ENCODE measurements around the gene ANKRD23. TPM values are rescaled to one million over a fixed set of nuclear protein-coding genes. Genes with fewer than 3 reads are reported as not detected.
A peak's percentile ranks its signal among the peaks of the same experiment; 100 is the strongest.
"Not testable (repeated sequence)": the region's sequence is repeated elsewhere in the genome, so short reads cannot be mapped to it uniquely, and the experiment has no call there.

Gene ANKRD23
- total RNA-seq, 4 donors from 2014 or later: 1.4 to 4.4 (median 1.8) TPM

DNA sequence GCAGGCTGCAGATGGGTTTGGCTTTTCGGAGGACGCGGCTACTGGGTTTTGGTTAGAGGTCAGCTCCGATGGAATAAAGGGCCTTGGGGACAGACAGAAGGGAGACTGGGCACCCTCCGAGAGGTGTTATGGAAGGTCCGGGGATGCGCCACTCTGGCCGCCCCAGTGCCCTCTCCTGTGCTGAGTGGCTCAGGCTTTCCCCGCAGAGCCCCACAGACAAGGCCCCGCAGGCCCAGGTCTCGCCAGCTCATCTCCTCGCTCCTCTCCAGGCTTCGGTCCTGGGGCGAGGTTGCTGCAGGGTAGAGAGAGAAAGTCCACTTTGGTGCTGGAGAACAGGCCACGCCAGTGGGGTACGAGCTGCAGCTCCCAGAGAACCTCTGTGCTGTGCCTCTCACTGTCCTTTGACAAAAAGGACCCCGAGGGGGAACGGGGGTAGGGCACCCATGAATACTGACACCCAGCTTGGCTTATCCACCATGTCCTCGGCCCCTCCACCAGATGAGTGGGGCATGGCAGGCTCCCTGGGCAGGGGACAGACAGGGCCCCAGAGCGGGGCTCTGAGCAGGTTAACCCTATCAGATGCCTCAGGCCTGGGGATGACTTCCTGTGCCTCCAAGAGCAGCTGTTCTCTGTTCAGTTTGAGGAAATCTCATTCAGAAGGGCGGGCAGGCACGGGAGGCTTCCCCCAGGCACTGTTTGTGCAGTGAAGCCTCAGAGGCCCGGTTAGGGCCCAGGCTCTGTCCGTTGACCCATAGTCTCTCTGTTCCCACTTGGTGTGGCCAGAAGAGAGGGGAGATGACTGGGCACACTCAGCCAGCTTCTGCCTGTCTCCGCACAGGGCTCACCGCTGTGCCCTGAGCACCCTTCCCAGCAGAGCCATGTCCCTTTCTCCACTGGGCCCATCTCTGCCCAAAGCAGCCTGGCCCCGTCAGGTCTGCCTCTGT is 43.5 kb downstream of the ANKRD23 start:
- TF ChIP-seq, protein P1, sequence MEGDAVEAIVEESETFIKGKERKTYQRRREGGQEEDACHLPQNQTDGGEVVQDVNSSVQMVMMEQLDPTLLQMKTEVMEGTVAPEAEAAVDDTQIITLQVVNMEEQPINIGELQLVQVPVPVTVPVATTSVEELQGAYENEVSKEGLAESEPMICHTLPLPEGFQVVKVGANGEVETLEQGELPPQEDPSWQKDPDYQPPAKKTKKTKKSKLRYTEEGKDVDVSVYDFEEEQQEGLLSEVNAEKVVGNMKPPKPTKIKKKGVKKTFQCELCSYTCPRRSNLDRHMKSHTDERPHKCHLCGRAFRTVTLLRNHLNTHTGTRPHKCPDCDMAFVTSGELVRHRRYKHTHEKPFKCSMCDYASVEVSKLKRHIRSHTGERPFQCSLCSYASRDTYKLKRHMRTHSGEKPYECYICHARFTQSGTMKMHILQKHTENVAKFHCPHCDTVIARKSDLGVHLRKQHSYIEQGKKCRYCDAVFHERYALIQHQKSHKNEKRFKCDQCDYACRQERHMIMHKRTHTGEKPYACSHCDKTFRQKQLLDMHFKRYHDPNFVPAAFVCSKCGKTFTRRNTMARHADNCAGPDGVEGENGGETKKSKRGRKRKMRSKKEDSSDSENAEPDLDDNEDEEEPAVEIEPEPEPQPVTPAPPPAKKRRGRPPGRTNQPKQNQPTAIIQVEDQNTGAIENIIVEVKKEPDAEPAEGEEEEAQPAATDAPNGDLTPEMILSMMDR (IDR thresholded peaks at IDR 0.05): no peak
- no peak for DNase-seq (ENCODE audit: low spot score)
- ATAC-seq (ENCODE audit: low FRiP score): peak; percentile 3

DNA sequence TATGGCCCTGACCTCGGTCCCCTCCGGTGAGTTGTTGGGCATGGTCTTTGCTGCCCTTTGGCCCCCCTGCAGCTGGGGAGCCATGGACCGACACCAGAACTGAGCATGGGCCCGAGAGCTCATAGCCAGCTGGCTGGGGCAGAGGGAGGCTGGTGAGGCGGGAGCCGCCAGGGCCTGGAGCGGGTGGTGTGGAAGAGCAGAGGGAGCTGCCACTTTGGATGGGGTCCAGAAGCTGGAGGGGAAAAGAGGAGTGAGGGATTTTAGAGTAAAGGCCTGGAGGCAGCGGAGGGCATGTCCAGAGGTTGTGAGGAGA is 44.2 kb downstream of the ANKRD23 start:
- ATAC-seq (ENCODE audit: low FRiP score) (no peak), DNase-seq (ENCODE audit: low spot score) (no peak)
- TF ChIP-seq, protein P1 (IDR thresholded peaks at IDR 0.05): no peak

DNA sequence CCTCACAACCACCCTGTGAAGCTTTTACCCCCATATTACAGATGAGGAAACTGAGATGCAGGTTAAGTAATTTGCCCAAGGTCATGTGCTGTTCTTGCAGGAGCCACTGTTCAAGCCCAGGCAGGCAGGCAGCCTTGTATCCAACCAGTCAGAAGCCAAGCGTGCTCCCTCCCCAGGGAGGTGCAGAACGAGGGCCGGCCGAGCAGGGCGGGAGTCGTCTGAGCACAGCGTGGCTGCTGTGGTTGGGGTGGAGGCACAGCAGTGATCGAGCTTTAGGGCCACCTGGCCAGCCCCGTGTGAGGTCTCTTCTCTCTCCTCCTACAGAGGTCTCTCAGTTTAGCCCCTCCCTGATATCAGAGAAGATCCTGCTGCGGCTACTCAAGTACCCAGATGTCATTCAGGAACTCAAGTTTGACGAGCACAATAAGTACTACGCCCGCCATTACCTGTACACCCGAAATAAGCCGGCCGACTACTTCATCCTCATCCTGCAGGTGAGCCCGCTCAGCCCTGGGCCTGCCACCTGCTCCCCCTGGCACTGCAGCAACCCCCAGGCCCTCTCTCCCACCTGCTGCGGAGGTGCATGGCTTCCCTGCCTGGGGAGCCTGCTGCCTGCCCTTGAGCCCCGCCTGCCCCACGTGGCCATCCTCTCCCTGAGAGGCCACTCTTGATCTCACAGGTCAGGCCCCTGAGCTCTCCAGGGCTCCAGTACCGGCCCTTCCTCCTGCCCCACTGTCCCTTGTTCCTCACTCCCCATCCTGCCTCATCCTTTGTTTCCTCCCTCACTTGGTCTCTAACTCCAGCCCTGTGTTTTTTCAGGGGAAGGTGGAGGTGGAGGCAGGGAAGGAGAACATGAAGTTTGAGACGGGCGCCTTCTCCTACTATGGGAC is 44.8 kb downstream of the ANKRD23 start:
- ATAC-seq (ENCODE audit: low FRiP score) (no peak), DNase-seq (ENCODE audit: low spot score) (no peak)
- TF ChIP-seq, protein P1 (IDR thresholded peaks at IDR 0.05): no peak

DNA sequence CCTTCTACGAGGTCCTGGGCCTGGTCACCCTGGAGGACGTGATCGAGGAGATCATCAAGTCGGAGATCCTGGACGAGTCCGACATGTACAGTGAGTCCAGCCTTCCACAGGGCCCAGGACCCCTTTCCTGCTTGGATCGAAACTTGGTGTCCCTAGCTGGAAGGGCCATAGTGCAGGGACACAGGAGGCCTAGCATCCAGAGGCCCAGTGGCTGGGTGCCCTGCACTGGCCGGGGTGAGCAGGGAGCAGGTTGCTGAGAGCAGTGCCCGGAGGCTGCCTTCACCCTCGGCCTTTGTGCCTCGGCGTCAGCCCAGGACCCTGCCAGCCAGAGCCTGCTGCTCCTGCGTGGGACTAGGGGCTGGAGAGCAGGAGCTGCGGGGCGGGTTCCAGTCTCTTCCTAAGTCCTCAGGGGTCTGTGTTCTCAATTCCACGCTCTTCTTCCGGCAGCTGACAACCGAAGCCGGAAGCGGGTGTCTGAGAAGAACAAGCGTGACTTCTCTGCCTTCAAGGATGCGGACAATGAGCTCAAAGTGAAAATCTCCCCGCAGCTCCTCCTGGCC is 46.7 kb downstream of the ANKRD23 start:
- DNase-seq (ENCODE audit: low spot score) (no peak), ATAC-seq (ENCODE audit: low FRiP score) (no peak)
- TF ChIP-seq, protein P1 (IDR thresholded peaks at IDR 0.05): no peak

DNA sequence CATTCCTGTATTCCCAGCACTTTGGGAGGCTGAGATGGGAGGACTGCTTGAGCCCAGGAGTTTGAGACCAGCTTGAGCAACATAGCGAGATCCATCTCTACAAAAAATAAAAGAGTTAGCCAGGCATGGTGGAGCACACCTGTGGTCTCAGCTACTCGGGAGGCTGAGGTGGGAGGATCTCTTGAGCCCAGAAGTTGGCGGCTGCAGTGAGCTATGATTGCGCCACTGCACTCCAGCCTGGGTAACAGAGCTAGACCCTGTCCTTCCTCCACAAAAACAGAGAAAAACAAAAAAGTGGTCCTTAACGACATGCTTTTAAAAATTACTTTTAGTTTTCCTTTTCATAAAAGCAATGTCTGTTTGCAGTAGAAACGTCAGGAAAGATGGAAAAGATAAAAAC is 47.3 kb downstream of the ANKRD23 start:
- ATAC-seq (ENCODE audit: low FRiP score); DNase-seq (ENCODE audit: low spot score): not testable (repeated sequence)

DNA sequence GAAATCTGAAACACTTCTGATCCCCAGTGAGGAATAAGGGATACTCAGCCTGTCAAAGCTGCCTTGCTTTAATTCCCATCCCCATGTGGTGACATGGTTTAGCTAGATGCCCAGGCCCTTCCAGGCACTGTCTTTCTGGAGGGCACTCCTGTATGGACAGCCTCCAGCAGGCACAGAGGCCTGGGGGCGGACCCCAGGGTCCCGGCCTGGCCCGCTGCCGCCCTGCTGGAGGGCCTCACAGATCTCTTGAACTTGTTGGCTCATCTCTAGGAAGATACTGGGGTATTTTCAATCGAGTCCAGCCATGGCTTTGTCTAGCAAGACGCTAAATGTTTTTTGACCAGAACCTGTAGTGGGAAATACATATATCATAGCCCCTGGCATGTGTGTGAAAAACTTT is 48.7 kb downstream of the ANKRD23 start:
- ATAC-seq (ENCODE audit: low FRiP score) (no peak), DNase-seq (ENCODE audit: low spot score) (no peak)
- TF ChIP-seq, protein P1 (IDR thresholded peaks at IDR 0.05): no peak

Data from omental fat pad (tissue), 4 donors.